ELF-1 (cell line): ENCODE results near the gene AMBRA1.

Experiments
- DNase-seq: peaks from one replicate; pipeline ENCODE4 v3.0.0-alpha.2; 2016; ENCODE audit warnings: low read depth, low spot score

Gene AMBRA1, protein sequence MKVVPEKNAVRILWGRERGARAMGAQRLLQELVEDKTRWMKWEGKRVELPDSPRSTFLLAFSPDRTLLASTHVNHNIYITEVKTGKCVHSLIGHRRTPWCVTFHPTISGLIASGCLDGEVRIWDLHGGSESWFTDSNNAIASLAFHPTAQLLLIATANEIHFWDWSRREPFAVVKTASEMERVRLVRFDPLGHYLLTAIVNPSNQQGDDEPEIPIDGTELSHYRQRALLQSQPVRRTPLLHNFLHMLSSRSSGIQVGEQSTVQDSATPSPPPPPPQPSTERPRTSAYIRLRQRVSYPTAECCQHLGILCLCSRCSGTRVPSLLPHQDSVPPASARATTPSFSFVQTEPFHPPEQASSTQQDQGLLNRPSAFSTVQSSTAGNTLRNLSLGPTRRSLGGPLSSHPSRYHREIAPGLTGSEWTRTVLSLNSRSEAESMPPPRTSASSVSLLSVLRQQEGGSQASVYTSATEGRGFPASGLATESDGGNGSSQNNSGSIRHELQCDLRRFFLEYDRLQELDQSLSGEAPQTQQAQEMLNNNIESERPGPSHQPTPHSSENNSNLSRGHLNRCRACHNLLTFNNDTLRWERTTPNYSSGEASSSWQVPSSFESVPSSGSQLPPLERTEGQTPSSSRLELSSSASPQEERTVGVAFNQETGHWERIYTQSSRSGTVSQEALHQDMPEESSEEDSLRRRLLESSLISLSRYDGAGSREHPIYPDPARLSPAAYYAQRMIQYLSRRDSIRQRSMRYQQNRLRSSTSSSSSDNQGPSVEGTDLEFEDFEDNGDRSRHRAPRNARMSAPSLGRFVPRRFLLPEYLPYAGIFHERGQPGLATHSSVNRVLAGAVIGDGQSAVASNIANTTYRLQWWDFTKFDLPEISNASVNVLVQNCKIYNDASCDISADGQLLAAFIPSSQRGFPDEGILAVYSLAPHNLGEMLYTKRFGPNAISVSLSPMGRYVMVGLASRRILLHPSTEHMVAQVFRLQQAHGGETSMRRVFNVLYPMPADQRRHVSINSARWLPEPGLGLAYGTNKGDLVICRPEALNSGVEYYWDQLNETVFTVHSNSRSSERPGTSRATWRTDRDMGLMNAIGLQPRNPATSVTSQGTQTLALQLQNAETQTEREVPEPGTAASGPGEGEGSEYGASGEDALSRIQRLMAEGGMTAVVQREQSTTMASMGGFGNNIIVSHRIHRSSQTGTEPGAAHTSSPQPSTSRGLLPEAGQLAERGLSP (N-terminal part only)

DNA sequence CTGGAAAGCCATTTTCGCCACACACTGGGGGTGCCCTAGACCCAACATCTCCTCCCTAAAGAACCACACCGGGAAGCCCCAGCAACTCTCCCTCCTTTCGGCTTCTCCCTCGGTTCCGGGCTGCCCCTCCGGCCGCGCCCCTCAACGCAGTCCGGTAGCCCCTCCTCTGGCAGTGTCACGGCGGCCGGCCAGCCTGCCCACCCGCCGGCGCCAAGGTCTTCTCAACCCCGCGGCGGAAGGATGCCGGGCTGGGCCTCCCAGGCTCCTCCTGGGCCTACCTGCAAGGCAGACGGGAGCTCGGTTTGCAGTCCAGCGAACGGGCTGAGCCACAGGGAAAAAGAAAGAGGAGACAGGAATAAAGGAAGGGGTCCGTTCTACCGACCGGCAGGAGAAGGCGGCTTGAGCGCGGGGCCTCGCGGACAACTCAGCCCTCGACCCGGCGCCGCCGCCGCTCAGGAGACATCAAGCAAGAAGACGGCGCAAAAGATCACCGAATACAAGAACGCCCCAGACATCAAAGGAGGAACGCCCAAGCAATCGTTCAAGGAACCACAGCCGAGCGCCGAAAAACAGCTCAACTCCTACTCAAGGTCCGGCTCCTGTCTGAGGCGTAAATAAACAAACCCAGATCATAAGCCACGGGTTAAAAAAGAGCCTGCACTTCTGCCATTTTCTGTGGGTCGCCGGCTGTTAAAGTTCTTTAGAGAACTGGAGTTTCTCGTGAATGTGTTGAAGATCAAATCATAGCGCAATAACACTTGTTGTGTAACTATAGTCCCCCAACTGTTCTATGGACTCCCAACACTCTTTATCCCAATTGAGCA lies at the start of gene AMBRA1:
AMBRA1 (minus strand) TSS at position 474 of the 824 bp plus-strand sequence. CDS start 45,643 bp downstream, outside the sequence.
- DNase-seq: peak; percentile 97

DNA sequence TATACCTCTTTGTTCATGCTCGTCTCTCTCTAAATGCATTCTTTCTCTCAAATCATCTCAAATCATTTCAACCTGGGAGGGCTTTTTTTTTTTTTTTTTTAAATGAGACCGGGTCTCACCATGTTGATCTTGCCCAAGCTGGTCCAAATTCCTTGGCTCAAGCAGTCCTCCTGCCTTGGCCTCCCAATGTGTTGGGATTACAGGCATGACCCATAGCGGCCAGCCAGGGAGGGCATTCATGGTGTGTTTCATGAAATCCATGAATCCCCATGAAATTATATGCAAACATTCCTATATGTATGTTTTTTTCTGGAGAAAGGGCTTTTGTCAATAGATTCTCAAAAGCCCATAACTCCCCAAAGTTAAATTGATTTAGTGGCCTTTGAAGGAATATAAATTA lies 49.7 kb upstream of the AMBRA1 start:
- no peak for DNase-seq

DNA sequence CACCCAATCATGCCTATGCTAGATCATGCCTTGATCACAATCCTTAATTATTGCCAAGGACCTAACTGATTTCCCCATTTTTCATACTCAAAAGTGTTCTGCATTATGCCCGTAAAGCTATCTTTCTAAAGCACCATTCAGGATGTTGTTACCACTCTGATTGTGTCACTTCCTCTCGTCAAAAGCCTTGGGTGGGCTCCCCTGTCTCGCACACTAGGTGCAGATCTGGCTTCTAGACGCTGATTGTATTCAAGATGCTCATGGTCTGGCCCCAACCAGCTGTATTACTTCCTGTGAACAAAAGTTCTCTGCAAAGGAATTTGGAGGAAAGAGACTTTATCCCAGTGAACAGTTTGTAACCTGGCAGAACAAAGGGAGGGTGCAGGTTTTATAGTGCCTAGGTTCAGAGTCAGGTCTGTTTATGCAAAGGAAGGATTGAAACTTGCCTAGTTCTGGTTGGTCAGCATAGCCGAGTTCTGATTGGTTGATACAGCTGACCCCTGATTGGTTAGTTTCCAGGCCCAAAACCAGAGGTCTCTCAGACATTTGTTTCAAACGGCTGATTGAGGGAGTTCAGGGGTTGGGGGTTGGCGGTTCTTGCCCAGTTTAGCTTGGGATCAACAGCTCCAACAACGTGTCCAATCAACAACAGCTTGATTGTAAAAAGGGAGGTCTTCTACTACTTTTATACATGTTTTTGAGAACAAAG lies 49.0 kb upstream of the AMBRA1 start:
- DNase-seq: peak; percentile 18

DNA sequence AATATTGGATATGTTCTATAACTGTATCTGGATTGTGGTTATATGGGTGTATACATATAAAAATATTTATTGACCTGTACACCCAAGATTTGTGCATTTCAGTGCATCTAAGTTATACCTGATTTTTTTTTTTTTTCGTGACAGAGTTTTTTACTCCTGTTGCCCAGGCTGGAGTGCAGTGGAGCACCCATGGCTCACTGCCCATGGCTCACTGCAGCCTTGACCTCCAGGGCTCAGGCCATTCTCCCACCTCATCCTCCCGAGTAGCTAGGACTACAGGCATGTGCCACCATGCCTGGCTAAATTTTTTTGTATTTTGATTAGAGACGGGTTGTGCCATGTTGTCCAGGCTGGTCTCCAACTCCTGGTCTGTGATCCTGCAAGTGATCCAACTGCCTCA lies 47.8 kb upstream of the AMBRA1 start:
- no peak for DNase-seq

DNA sequence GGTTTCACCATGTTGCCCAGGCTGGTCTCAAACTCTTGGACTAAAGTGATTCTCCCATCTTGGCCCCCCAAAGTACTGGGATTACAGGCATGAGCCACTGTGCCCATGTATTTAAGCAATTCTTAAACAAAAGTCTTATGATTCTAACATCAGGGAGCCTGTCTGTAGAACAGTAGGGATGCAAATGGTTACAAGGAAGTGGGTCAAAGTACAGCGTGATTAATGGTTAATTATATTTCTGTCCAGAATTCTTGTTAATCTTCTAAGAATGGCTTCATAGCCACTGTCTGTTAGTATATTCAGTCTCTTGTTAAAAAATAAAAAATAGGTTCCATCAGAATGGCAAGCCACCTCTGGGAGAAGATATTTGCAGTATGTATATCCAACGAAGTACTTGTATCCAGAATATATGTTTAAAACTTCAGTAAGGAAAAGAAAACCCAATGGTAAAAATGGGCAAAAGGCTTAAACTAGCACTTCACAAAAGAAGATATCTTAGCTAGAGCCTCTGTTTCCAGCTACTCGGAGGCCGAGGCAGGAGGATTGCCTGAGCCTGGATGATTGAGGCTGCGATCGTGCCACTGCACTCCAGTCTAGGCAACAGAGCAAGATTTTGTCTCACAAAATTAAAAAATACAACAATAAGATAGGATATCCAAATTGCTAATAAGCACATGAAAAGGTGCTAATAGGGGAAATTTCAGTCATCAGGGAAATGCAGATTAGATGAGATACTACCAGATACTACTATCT lies 46.4 kb upstream of the AMBRA1 start:
- DNase-seq: no peak

DNA sequence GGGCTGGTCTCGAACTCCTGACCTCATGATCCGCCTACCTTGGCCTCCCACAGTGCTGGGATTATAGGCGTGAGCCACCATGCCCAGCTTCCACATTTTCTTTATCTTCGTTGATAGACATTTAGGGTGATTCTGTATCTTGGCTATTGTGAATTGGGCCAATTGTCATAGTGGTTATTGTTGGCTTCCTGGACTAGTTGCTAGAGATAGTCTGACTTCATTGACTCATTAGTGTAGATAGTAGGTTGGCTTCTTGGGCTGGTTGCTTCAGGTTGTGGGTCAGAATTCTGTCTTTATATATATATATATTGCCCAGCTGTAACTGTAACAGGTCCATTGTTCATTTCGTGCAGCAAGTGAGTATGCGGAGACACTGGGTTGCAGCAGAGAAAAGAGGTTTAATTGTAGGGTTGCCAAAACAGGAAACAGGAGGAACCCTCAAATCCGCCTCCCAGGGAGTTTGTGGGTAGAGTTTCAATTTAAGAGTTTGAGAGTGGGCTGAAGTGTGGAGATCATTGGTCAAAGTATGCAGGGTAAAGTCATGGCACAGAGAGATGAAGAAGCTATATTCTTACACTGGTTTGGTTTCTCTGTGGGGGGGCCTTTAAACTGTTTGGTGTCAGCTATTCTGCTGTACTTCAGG lies 45.5 kb upstream of the AMBRA1 start:
- DNase-seq: no peak

DNA sequence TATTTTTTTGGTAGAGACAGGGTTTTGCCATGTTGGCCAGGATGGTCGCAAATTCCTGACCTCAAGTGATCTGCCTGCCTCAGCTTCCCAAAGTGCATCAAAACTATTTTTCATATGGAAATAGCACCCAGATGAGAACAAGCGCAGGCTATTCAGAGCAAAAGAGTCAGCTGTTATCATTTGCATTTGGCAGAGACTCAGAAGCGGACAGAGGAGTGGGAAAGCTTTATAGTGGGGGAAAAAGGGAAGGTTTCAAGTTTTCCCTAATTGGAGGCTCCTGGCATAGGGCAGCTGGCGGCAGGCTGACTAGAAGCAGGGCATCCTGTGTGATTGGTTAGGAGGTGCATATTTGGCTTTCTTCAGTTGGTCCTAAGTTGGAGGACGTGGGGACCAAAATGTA lies 43.7 kb upstream of the AMBRA1 start:
- no peak for DNase-seq

DNA sequence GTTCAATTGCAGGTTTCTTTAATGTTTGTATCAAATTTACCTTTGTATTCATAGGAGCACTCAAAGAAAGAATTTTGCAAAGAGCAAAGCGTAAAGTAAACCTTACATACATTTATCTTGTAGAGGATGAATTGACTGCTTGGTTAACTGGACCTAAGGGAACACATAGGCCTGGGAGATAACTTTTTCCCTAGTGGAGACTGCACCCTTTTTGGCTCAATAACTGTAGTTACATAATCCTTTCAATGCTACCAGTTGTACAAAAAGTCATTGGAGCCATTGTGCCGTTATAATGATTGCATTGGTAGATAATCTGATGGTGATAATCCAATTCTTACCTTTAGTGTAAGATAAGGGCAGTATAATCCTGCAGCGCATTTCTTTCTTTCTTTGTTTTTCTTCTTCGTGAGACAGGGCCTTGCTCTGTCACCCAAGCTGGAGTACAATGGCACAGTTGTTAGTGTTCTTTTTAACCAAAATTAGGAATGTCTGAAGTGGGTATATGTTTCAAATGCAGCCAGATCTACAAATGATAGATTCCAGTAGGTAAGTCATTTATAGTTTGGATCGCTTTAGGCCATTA lies 41.8 kb upstream of the AMBRA1 start:
- DNase-seq: no peak

DNA sequence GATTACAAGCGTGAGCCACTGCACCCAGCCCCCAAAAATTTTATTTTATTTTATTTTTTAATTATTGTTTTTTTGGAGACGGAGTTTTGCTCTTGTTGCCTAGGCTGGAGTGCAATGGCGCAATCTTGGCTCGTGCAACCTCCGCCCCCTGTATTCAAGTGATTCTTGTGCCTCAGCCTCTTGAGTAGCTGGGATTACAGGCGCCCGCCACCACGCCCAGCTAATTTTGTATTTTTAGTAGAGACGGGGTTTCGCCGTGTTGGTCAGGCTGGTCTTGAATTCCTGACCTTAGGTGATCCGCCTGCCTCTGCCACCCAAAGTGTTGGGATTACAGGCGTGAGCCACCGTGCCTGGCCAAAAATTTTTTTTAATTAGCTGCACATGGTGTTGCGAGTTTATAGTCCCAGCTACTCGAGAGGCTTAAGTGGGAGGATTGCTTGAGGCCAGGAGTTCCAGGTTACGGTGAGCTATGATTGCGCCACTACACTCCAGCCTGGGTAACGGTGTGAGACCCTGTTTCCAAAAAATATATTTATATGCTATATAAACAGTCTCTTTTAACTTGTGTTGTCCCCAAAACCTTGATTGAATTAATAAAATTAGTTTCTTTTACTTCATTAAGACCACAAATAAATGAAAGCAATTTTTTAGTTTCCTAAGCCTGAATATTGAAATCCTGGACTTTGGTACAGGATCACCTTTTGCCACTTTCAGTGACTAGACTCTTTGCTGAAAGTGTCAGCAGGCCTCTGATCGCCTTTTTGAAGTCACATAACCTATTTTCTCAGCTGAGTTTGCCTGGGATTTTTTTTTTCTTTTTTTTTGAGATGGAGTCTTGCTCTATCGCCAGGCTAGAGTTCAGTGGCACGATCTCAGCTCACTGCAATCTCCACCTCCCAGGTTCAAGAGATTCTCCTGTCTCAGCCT lies 39.7 kb upstream of the AMBRA1 start:
- DNase-seq: no peak

DNA sequence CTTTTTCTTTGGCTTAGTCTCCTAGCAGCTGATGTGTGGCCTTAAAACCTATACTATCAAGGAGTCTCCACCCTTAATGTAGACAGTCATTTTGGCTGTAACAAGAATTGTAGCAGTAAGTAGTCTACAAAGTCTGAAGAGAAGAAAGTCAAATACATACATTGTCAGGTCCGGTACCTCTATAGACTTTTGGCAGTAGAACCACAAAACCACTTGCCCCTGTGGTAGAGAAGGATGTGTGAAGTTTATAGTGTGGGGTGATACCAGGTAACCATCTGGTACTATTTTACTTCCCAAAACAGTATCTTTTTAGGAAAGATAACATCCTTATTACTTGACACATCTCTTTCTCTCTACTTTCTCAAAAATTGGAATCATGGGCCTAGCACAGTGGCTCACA lies 38.7 kb upstream of the AMBRA1 start:
- DNase-seq: no peak

DNA sequence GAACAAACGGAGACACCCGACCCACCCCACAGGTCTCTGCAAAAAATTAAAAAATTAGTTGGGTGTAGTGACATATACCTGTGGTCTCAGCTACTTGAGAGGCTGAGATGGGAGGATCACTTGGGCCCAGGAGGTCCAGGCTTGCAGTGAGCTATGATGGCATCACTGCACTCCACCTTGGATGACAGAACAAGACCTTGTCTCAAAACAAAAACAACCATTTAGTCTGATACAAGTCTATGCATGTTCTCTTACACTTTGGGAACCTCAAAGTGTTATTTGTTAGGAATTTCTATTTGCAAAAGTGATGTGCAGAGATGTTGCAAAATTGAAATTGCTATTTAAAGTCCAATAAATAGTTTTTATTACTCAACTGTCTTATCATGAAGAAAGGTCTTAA lies 37.9 kb upstream of the AMBRA1 start:
- no peak for DNase-seq

DNA sequence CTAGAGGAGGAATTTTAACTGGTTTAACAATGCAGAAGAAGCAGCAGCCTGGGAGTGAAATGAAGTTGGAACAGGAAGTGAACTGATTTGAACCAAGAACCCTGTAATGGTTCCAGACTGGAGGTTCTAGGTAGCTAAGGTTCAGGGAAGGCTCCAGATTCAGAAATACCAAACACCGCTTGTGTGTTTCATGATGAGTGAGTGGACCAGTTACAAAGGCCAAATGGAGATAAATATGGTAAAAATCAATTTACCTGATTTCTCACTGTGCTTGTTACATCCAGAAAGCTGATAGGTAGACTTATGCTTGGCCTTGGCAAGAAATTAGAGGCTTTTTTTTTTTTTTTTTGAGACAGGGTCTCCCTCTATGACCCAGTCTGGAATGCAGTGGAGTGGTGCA lies 36.4 kb upstream of the AMBRA1 start:
- DNase-seq: no peak

DNA sequence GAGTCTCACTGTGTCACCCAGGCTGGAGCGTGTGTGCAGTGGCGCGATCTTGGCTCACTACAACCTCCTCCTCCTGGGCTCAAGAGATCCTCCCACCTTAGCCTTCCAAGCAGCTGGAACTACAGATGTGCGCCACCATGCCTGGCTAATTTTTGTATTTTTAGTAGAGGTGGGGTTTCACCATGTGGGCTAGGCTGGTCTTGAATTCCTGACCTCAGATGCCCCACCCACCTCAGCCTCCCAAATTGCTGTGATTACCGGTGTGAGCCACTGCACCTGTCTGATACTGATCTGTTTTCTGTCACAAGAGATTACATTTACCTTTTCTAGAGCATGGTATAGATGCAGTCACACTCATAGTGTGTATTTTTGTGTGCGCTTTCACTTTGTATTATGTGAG lies 35.1 kb upstream of the AMBRA1 start:
- no peak for DNase-seq

DNA sequence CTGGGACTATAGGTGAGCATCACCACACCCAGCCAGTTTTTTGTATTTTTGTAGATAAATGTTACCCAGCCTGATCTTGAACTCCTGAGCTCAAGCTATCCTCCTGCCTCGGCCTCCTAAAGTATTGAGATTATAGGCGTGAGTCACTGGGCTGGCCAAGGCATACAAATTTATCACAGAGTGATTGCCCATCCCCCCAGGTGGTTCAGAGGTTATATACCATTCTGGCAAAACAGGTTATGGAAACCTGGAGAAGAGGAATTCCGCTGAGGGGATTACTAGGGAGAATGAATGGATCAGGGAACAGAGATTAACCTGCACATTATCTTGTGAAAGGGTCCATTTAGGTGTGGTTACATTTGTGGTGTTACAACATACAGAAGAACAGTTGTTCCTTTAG lies 31.6 kb upstream of the AMBRA1 start:
- DNase-seq: no peak

DNA sequence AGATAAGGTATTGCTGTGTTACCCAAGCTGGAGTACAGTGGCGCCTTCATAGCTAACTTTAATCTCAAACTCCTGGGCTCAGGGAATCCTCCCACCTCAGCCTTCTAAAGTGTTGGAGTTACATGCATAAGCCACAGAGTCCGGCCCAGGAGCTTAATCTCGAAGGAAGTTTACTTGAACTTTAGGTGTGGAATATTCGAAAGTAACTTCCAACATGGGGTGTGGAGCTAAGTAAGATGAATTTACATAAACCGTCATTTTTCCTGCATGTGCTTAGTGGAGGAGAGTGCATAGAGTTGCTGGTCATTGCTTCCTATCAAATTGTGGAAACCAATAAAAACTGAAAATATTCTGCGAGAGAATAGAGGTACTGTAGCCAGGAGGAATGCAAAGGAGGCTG lies 25.0 kb upstream of the AMBRA1 start:
- DNase-seq: no peak

DNA sequence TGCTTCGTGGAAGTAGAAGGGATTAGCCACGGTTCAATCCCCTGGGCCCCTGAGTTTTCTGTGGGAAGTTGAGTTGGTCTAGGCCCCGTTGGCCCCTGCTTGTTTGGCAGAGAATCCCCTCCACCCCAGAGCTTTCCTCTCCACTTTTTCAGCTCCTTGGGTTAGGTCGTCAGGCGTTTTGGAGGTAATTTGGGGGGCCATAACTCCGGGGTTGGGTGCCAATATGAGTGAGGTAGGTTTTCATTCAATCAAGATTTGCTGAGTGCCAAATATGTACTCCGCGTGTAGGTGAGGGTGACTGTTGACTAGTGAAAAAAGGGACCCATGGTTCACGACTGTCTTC lies 24.1 kb upstream of the AMBRA1 start:
- DNase-seq: no peak

DNA sequence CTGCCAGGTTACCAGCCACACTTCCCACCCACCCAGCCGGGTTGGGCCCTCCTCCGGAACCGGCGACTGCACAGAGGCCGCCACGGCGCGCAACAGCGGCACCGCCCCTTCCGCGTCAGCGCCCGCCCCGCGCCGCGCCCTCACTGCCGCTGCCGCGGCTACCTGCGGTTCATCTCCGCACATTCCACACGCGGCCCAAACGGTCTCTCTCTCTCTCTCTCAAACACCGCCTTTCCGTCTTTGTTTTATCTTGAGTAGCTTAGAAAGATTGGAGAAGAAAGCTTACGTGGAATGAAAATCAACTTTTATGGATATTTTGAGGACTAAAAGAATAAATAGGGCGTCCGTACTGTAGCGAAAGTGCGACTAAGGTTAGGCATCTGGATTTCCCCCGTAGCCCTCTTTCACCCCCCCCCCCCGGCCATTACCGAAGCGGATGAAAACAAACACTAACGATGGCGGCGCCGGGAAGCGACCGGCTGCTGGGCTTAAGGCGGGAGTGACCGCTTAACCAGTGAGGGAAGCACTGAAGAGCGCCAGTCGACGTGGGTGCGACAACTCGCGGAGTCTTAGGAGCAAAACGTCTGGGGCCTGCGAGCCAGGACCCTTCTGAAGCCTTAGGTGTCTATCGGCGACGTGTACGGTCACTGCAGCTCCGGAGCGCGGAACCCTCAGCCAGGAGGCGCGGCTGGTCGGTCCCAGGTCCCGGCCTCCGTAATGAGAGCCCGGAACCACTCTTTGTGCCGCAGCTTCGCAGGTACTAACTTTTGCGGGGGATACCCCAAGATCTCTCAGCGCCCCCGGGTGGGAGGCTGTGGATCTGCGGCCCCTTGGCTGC lies 23.5 kb upstream of the AMBRA1 start, which contains the start of the genes ATG13 and HARBI1:
ATG13 (plus strand) TSS at position 420 of the 838 bp plus-strand sequence. CDS start 26,739 bp downstream, outside the sequence.
HARBI1 (minus strand) TSS at position 94 of the 838 bp plus-strand sequence. CDS start 990 bp downstream, outside the sequence.
- peak; percentile 94 for DNase-seq
